Limb (tissue), 2 donors: Measurements from ENCODE around the gene TECTA.
"Not testable (repeated sequence)": the region's sequence is repeated elsewhere in the genome, so short reads cannot be mapped to it uniquely, and the experiment has no call there.

Experiments
- DNase-seq, 2 donors: peaks; one replicate each; pipeline ENCODE4 v3.0.0-alpha.2; 2016; ENCODE audit errors: extremely low spot score in 2 of 2

Gene TECTA

GRCh38 chr11:121177629-121178028 lies 76.6 kb downstream of the TECTA start:
- DNase-seq: not testable (repeated sequence)

- no peak for DNase-seq
Observed at GRCh38 chr11:121179306-121179705, 78.3 kb downstream of the TECTA start.

GRCh38 chr11:121180183-121180582 lies 79.1 kb downstream of the TECTA start:
- no peak for DNase-seq

- no peak for DNase-seq
Observed at GRCh38 chr11:121188776-121189175, 87.7 kb downstream of the TECTA start.

- DNase-seq: no peak
Observed at GRCh38 chr11:121191818-121192217, 90.8 kb downstream of the TECTA start.

- DNase-seq: peak; percentile 62 to 76
Observed at GRCh38 chr11:121194731-121195596, 93.9 kb downstream of the TECTA start.

GRCh38 chr11:121198491-121198890 lies 97.4 kb downstream of the TECTA start:
- DNase-seq: no peak

GRCh38 chr11:121199516-121199915 lies 98.5 kb downstream of the TECTA start:
- no peak for DNase-seq

- no peak for DNase-seq
Observed at GRCh38 chr11:121206810-121207209, 105.8 kb downstream of the TECTA start.

- no peak for DNase-seq
Observed at GRCh38 chr11:121207485-121208115, 106.6 kb downstream of the TECTA start.

GRCh38 chr11:121210445-121211080 lies 109.5 kb downstream of the TECTA start:
- no peak for DNase-seq

- no peak for DNase-seq
Observed at GRCh38 chr11:121211626-121212025, 110.6 kb downstream of the TECTA start.

- no peak for DNase-seq
Observed at GRCh38 chr11:121212536-121213361, 111.7 kb downstream of the TECTA start.

GRCh38 chr11:121213362-121213893 lies 112.4 kb downstream of the TECTA start:
- no peak for DNase-seq

- DNase-seq: no peak
Observed at GRCh38 chr11:121214861-121215260, 113.8 kb downstream of the TECTA start.

- no peak for DNase-seq
Observed at GRCh38 chr11:121221496-121222200, 120.6 kb downstream of the TECTA start.

- DNase-seq: no peak
Observed at GRCh38 chr11:121223161-121223560, 122.1 kb downstream of the TECTA start.

- no peak for DNase-seq
Observed at GRCh38 chr11:121225382-121225781, 124.3 kb downstream of the TECTA start.

GRCh38 chr11:121226415-121227263 lies 125.6 kb downstream of the TECTA start:
- DNase-seq: no peak

- no peak for DNase-seq
Observed at GRCh38 chr11:121228851-121229250, 127.8 kb downstream of the TECTA start.
